GM18505 (cell line): ENCODE data around the gene GPX3.

Experiments used
- ATAC-seq: cut with Tn5 transposase; IDR thresholded peaks from one replicate; pipeline ENCODE4 v1.9.1; 2021; ENCODE audit not compliant: unreplicated experiment
- POLR2A ChIP-seq: IDR thresholded peaks from 4 replicates; pipeline ENCODE4 v1.6.1; 2011; ENCODE audit warnings: borderline replicate concordance; ENCODE audit not compliant: insufficient read depth, insufficient read length; ENCODE audit errors: extremely low read depth

GPX3 gene

DNA sequence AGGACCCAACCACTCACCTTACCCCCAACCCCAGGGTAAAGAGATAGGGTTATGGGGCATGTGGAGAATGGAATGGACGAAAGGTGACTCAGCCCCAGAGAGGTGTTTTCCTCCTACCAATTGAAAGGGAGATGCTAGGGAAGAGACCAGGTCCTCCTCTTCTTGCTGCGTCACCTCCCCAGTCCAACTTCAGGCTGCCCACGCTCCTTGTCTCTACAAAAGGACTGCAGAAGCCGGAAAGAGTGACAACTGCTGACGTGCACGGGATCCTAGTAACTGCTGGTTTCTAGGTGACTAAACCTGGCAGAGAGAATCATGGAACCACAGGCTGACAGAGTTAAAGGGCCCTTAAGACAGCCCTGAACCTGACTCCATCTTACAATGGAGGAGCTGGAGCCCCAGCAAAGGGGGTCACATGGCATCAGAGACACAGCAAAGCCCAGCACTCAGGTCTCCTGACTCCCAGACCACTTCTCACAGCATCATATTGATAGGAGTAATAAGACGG, 2.2 kb downstream of the GPX3 start:
- no peak for TF ChIP-seq POLR2A
- no peak for ATAC-seq

DNA sequence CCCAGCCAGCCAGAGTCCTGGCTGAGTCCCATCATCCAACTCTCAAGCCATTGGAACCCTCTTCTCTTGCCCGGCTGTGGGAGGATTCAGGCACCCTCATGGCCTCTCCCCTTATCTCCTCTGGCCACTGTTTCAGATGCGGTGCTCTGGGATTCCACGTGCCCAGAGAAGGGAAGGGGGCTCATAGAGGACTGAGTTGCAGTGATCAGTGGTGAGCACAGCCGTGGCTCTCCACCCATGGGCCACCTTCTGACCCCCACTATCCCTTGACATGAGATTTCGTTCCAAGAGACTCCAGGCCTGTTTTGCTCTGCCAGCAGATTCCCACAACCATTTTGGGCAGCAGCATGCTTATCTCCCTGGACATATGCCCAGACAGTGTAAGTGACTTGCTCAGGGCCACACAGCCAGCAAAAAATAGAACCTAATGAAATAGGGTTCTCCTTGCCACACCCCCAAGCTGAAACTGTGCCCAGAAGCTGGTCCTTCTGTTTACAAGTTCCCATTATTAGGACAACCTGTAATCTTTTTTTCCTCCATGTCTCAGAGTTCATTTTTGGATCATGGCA, 2.7 kb downstream of the GPX3 start:
- ATAC-seq = no peak
- TF ChIP-seq POLR2A = no peak

DNA sequence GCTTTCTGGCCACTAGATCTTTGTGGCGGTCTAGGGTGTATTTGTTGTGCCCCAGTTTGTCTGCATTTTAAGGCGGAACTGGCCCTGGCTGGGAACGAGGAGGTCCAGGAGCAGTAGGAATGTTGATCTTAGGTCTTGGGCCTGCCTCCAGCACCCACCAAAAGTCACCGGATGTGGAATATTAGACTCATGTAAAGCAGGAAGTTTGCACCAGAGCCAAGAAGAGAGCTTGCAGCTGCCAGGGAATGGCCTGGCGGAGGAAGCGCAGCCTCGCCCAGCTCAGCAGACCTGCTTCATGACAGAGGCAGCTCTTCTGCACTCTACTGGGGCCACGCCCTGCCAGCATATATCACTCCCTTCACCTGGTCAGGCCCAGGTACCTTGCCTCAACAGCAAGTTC, 3.3 kb downstream of the GPX3 start:
- TF ChIP-seq POLR2A = no peak
- ATAC-seq = no peak

DNA sequence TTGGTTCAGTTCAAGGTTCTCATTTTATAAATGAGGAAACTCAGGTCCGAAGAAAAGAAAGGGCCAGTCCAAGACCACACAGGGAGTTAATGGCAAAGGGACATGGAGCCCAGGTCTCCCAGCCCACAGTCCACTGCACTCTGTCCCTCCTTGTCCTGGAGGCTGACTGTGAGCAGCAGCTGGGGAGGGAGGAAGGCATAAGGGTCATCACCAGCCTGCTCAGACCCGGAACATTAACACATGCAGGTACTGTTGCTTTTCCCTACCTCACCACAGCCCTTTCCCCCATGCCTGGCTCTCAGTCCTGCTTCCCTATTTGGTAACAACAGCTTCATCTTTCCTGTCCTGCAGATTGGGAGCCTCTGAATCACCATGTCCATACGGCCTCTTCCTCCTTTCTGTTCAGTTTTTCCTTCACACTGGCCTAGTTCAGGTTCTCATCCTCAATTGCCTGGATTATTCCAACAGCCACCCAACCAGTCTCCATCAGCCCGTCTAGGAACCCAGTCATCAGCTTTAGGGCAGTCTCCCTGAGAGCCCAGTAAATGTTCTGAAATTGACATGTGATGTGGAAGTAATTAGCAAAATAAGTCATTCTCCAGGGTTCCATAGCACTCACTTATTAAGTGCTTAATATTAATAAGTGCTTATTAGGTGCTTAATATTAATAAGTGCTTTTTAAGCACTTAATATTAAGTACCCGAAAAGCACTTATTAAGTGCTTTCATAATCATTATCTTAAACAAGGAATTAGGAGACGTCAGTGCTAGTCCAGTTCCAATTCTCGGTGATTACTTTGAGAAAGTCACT, 4.3 kb downstream of the GPX3 start:
- no peak for ATAC-seq
- no peak for TF ChIP-seq POLR2A

DNA sequence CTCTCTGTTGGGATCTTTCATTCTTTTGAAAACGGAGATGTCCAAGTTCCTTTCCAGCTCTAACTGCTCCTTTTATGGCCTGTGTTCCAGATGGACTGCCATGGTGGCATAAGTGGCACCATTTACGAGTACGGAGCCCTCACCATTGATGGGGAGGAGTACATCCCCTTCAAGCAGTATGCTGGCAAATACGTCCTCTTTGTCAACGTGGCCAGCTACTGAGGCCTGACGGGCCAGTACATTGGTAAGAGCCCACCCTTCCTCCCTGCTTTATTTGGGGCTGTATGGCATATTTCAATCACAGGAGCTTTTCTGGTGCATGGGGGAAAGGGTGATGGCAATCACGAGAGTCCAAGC, 4.8 kb downstream of the GPX3 start:
- no peak for TF ChIP-seq POLR2A
- ATAC-seq = no peak

DNA sequence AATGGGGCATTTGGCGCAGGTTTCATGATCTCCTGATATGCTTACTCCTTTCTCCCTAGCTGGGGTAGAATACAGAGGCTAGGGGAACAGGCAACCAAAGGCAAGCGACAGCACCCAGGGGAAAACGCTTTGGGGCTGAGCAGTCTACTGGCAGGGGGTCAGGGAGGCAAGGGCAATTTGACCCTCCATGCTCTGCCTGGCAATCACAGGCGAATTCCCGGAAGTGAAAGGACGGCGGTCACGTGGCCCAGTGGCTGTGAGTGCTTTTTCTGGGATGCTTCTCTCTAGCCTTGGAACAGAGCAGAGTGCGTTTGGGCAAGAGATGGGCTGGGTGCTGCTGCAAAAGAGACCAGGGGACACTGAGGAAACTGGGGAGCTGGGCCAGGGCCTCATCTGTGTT, 5.7 kb downstream of the GPX3 start:
- ATAC-seq = no peak
- TF ChIP-seq POLR2A = peak; percentile 32

DNA sequence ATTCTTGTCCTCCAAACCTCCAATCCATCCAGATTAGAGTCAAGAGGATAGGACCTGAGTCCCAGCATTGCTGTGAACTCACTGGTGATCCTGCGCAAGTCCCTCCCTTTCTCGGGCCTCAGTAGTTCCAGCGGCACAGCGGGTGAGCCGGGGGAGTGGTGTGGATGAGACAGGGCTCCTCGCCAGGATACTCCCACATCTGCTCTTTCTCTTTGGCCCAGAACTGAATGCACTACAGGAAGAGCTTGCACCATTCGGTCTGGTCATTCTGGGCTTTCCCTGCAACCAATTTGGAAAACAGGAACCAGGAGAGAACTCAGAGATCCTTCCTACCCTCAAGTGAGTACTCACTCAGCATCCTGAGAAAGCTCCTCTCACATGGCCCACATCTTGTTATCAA, 6.3 kb downstream of the GPX3 start:
- TF ChIP-seq POLR2A = no peak
- ATAC-seq = no peak

DNA sequence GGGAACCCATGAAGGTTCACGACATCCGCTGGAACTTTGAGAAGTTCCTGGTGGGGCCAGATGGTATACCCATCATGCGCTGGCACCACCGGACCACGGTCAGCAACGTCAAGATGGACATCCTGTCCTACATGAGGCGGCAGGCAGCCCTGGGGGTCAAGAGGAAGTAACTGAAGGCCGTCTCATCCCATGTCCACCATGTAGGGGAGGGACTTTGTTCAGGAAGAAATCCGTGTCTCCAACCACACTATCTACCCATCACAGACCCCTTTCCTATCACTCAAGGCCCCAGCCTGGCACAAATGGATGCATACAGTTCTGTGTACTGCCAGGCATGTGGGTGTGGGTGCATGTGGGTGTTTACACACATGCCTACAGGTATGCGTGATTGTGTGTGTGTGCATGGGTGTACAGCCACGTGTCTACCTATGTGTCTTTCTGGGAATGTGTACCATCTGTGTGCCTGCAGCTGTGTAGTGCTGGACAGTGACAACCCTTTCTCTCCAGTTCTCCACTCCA, 7.6 kb downstream of the GPX3 start:
- peak; percentile 24 for TF ChIP-seq POLR2A
- no peak for ATAC-seq

DNA sequence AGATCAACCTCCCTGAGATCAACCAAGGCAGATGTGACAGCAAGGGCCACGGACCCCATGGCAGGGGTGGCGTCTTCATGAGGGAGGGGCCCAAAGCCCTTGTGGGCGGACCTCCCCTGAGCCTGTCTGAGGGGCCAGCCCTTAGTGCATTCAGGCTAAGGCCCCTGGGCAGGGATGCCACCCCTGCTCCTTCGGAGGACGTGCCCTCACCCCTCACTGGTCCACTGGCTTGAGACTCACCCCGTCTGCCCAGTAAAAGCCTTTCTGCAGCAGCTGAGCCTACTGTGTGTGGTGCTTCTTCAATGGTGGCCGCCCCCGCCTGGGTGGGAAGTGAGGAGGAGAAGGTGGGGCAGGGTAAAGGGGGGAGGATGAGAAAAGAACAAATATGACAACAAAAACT, 8.3 kb downstream of the GPX3 start:
- no peak for ATAC-seq
- no peak for TF ChIP-seq POLR2A

DNA sequence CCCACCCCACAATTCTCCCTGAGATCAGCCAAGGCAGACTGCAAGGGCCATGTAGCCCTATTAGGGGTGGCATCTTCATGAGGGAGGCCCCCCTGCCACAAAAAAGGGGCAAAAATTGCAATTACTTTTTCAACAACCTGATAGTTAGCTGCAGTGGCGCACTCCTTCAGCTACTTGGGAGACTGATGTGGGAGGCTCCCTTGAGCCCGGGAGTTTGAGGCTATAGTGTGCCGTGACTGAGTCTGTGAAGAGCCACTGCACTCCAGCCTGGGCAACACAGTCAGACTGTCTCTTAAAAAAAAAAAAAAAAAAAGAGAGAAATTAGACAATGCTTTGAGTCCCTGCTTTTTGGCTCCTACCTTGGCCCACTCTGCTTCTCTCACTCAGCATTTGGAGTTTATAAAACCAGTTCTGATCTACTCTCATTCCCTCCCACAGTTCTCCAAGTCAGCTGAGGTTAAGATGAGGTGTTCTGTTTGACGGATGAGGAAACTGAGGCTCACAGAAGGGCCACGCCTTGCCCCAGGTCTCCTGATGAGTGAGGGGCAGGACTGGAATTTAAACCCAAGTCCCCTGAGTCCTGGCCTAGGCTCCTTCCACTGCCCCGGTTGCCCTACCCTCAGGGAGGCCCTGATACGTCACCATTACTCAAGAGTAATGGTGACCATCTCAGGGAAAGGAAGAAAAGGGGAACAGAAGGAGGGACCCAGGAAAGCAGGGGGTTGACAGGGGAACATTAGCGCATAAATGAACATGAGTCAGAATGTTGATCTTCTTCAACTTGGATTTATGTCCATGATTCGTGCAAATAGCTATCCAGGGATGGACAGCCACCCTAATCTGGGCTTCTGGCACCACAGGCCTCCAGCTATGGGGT, 9.0 kb downstream of the GPX3 start:
- ATAC-seq = no peak
- no peak for TF ChIP-seq POLR2A

DNA sequence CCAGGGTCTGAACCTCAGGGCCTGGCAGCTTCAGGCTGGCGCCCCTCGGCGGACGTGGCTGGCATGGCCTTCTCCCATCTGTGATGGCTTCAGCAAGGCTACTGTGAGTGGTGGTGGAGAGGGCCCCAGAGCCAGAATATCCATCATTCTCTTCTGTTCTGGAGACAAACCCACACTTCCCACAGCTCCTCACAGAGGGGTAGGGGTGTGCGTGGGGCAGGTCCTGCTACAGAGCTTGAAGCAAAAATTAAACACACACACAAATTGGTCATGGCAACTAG, 9.6 kb downstream of the GPX3 start:
- no peak for TF ChIP-seq POLR2A
- ATAC-seq = no peak

DNA sequence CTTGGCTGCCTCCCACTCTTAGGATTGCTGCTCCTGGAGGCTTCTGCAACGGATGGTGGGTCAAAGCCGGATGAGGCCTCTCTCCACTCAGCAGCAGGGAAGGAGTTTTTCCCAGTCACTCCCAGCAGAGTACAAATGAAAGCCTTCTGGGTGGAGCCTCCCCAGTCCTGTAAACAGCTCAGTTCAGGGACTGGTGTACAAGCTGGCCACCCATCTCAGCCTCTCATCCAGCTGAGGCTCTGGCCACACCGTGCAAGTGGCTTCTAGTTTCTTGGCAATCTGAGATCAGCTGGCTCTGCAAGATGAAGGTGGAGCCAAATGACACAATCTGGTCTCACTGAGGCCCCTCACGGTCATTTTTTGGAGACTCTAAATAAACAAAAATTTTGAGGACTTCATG, 10.0 kb downstream of the GPX3 start:
- no peak for ATAC-seq
- no peak for TF ChIP-seq POLR2A

DNA sequence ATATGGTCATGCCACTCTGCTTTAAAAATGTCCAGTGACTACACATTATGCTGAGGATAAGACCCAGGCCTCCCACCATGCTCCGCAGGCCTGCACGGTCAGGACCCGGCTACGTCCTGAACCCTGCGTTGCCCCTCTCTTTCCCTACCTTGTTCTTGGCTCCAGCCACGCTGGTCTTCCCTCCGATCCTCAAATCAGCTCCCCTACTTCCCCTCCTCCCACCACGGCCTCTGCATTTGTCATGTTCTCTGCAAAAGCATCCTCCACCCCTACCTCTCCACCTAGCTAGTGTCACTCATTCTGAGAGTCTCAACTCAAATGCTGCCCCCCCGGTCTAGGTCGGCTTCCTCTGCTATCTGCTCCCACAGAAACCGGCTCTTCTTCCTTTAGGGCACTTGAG, 11.2 kb downstream of the GPX3 start:
- ATAC-seq = no peak
- no peak for TF ChIP-seq POLR2A
